HEK293 (cell line): Measurements from ENCODE around the gene SNAPC2.
A peak's percentile ranks its signal among the peaks of the same experiment; 100 is the strongest.

Source experiments
- GFI1B ChIP-seq: fragments of 450-650 bp; formaldehyde crosslinking; IDR thresholded peaks from 2 replicates; pipeline ENCODE4 v1.5.1; 2016; ENCODE audit warnings: missing biosample characterization, missing genetic modification characterization
- HIC1 ChIP-seq: fragments of 450-650 bp; formaldehyde crosslinking; IDR thresholded peaks from 2 replicates; pipeline ENCODE4 v1.5.1; 2016; ENCODE audit warnings: missing biosample characterization, missing genetic modification characterization
- SCRT2 ChIP-seq: fragments of 450-650 bp; formaldehyde crosslinking; IDR thresholded peaks from 2 replicates; pipeline ENCODE4 v1.5.1; 2016; ENCODE audit warnings: missing biosample characterization, missing genetic modification characterization
- SP2 ChIP-seq: fragments of 450-650 bp; formaldehyde crosslinking; IDR thresholded peaks from 2 replicates; pipeline ENCODE4 v1.5.1; 2016; ENCODE audit warnings: missing biosample characterization, missing genetic modification characterization
- ZBTB1 ChIP-seq: fragments of 450-650 bp; formaldehyde crosslinking; IDR thresholded peaks from 2 replicates; pipeline ENCODE4 v1.5.1; 2016; ENCODE audit warnings: missing biosample characterization, missing genetic modification characterization
- ZBTB10 ChIP-seq: fragments of 450-650 bp; formaldehyde crosslinking; IDR thresholded peaks from 2 replicates; pipeline ENCODE4 v1.5.1; 2016; ENCODE audit warnings: missing biosample characterization, missing genetic modification characterization
- ZNF133 ChIP-seq: fragments of 450-650 bp; formaldehyde crosslinking; IDR thresholded peaks from 2 replicates; pipeline ENCODE4 v1.5.1; 2016; ENCODE audit warnings: missing biosample characterization, missing genetic modification characterization
- ZNF140 ChIP-seq: fragments of 450-650 bp; formaldehyde crosslinking; IDR thresholded peaks from 2 replicates; pipeline ENCODE4 v1.5.1; 2016; ENCODE audit warnings: missing biosample characterization, missing genetic modification characterization
- ZNF155 ChIP-seq: fragments of 450-650 bp; formaldehyde crosslinking; IDR thresholded peaks from 2 replicates; pipeline ENCODE4 v1.5.1; 2016; ENCODE audit warnings: missing biosample characterization, missing genetic modification characterization
- ZNF26 ChIP-seq: fragments of 450-650 bp; formaldehyde crosslinking; IDR thresholded peaks from 2 replicates; pipeline ENCODE4 v1.5.1; 2016; ENCODE audit warnings: missing biosample characterization, missing genetic modification characterization
- ZNF350 ChIP-seq: fragments of 450-650 bp; formaldehyde crosslinking; IDR thresholded peaks from 2 replicates; pipeline ENCODE4 v1.5.0; 2017; ENCODE audit warnings: missing biosample characterization, mild to moderate bottlenecking, missing genetic modification characterization
- ZNF366 ChIP-seq: fragments of 450-650 bp; formaldehyde crosslinking; conservative IDR thresholded peaks from 2 replicates; pipeline ENCODE4 v1.5.1; 2016; ENCODE audit warnings: missing biosample characterization, missing genetic modification characterization
- ZNF48 ChIP-seq: fragments of 450-650 bp; formaldehyde crosslinking; IDR thresholded peaks from 2 replicates; pipeline ENCODE4 v1.5.1; 2016; ENCODE audit warnings: missing biosample characterization, missing genetic modification characterization
- ZNF510 ChIP-seq: fragments of 450-650 bp; formaldehyde crosslinking; IDR thresholded peaks from 2 replicates; pipeline ENCODE4 v1.5.1; 2018; ENCODE audit warnings: mild to moderate bottlenecking, missing genetic modification characterization, missing biosample characterization; ENCODE audit not compliant: insufficient replicate concordance
- ZNF544 ChIP-seq: fragments of 450-650 bp; formaldehyde crosslinking; IDR thresholded peaks from 2 replicates; pipeline ENCODE4 v1.5.0; 2017; ENCODE audit warnings: missing biosample characterization, missing genetic modification characterization
- ZNF571 ChIP-seq: fragments of 450-650 bp; formaldehyde crosslinking; IDR thresholded peaks from 2 replicates; pipeline ENCODE4 v1.5.0; 2017; ENCODE audit warnings: missing biosample characterization, missing genetic modification characterization
- ZNF580 ChIP-seq: fragments of 450-650 bp; formaldehyde crosslinking; IDR thresholded peaks from 2 replicates; pipeline ENCODE4 v1.5.1; 2016; ENCODE audit warnings: missing biosample characterization, missing genetic modification characterization
- ZNF610 ChIP-seq: fragments of 450-650 bp; formaldehyde crosslinking; IDR thresholded peaks from 2 replicates; pipeline ENCODE4 v1.5.1; 2016; ENCODE audit warnings: missing biosample characterization, missing genetic modification characterization, borderline replicate concordance
- ZNF626 ChIP-seq: fragments of 450-650 bp; sonication (Bioruptor Pico); formaldehyde crosslinking; IDR thresholded peaks from 2 replicates; pipeline ENCODE4 v1.5.1; 2018; ENCODE audit warnings: missing biosample characterization, missing genetic modification characterization, inconsistent platforms
- ZNF677 ChIP-seq: fragments of 450-650 bp; IDR thresholded peaks from 2 replicates; pipeline ENCODE4 v1.5.0; 2018; ENCODE audit warnings: missing biosample characterization, mild to moderate bottlenecking, missing genetic modification characterization, moderate library complexity
- ZNF76 ChIP-seq: fragments of 450-650 bp; formaldehyde crosslinking; IDR thresholded peaks from 2 replicates; pipeline ENCODE4; 2016; ENCODE audit warnings: low read depth, missing biosample characterization, missing genetic modification characterization, borderline replicate concordance
- ZSCAN5A ChIP-seq: fragments of 450-650 bp; formaldehyde crosslinking; IDR thresholded peaks from 2 replicates; pipeline ENCODE4 v1.5.1; 2016; ENCODE audit warnings: missing biosample characterization, missing genetic modification characterization
- ZXDB ChIP-seq: fragments of 450-650 bp; formaldehyde crosslinking; IDR thresholded peaks from 2 replicates; pipeline ENCODE4 v1.5.1; 2016; ENCODE audit warnings: missing biosample characterization, missing genetic modification characterization

Gene SNAPC2

GRCh38 chr19:7904074-7905020 is 15.8 kb upstream of the SNAPC2 start (continued):
- TF ChIP-seq ZNF544 (tag by site-specific recombination) (no peak), ZNF571 (tag by site-specific recombination) (no peak), GFI1B (tag by site-specific recombination) (no peak), ZNF580 (no peak), ZNF610 (tag by site-specific recombination) (no peak), SP2 (tag by site-specific recombination) (peak; percentile 9; the same call in 1 of the 2 replicates), HIC1 (tag by site-specific recombination) (no peak), ZNF350 (tag by site-specific recombination) (no peak), ZNF366 (tag by site-specific recombination) (no peak), ZBTB10 (peak; percentile 47; the same call in 1 of the 2 replicates), ZNF76 (tag by site-specific recombination) (0 out of 2 replicates have a peak, but pooled peaks have one; percentile 36), ZNF133 (tag by site-specific recombination) (no peak), ZNF677 (tag by site-specific recombination) (no peak), ZNF510 (tag by site-specific recombination) (no peak), ZNF48 (tag by site-specific recombination) (no peak), ZSCAN5A (tag by site-specific recombination) (no peak), ZNF155 (tag by site-specific recombination) (no peak), ZNF26 (tag by site-specific recombination) (no peak), ZXDB (tag by site-specific recombination) (0 out of 2 replicates have a peak, but pooled peaks have one; percentile 33), SCRT2 (tag by site-specific recombination) (no peak), ZNF626 (tag by site-specific recombination) (no peak), ZBTB1 (no peak), ZNF140 (tag by site-specific recombination) (no peak)
- TF ChIP-seq, all 188 proteins: peak for 22
